HEK293 (cell line): ENCODE measurements around the gene BMP4.

Experiments
- CTCF ChIA-PET: fragments of 350-600 bp; formaldehyde crosslinking; extraction: SDS; loops from one replicate; lab custom pipeline; 2021; ENCODE audit warnings: antibody characterized with exemption; lab: Yijun Ruan, JAX
- POLR2A ChIA-PET: fragments of 300-600 bp; formaldehyde crosslinking; extraction: SDS; loops from one replicate; lab custom pipeline; 2020; ENCODE audit warnings: antibody characterized with exemption, inconsistent platforms; lab: Yijun Ruan, JAX
- H3K27ac ChIP-seq: fragments of 200-500 bp; sonication (Bioruptor generic); 2 replicates; pipeline ENCODE4 v1.5.1; 2014; ENCODE audit warnings: low read depth, low read length, control low read depth, inconsistent platforms; ENCODE audit errors: extremely low read depth
- H3K36me3 ChIP-seq, 2 experiments: fragments of 200-500 bp in 1 of 2; sonication (Bioruptor generic) in 1 of 2; 1 replicate in 1 of 2; 2 replicates in 1 of 2; pipeline ENCODE4 v1.5.1; 2014 to 2017; ENCODE audit warnings: inconsistent platforms in 2 of 2, low read length in 2 of 2; ENCODE audit not compliant: control insufficient read depth in 2 of 2, insufficient read depth in 1 of 2
- H3K4me1 ChIP-seq: fragments of 200-500 bp; sonication (Bioruptor generic); 2 replicates; pipeline ENCODE4 v1.5.1; 2014; ENCODE audit warnings: mild to moderate bottlenecking, low read length, inconsistent platforms; ENCODE audit not compliant: control insufficient read depth, insufficient read depth
- H3K4me3 ChIP-seq: 2 replicates; pipeline ENCODE4 v1.5.1; 2011; ENCODE audit warnings: low read depth, mild to moderate bottlenecking, control low read depth, low read length, moderate library complexity
- H3K9me3 ChIP-seq: fragments of 200-500 bp; sonication (Bioruptor generic); 2 replicates; pipeline ENCODE4 v1.5.1; 2014; ENCODE audit warnings: low read depth, low read length, inconsistent platforms; ENCODE audit not compliant: control insufficient read depth, insufficient read depth
- GLIS1 ChIP-seq: fragments of 450-650 bp; formaldehyde crosslinking; IDR thresholded peaks from 2 replicates; pipeline ENCODE4 v1.5.1; 2016; ENCODE audit warnings: missing biosample characterization, missing genetic modification characterization
- HOXA7 ChIP-seq: sonication (generic); formaldehyde crosslinking; IDR thresholded peaks from 2 replicates; pipeline ENCODE4 v1.8.1; 2022; ENCODE audit warnings: missing genetic modification reagents, borderline replicate concordance
- OVOL3 ChIP-seq: fragments of 450-650 bp; formaldehyde crosslinking; IDR thresholded peaks from 2 replicates; pipeline ENCODE4 v1.5.1; 2016; ENCODE audit warnings: missing biosample characterization, missing genetic modification characterization
- PATZ1 ChIP-seq: fragments of 450-650 bp; formaldehyde crosslinking; IDR thresholded peaks from 2 replicates; pipeline ENCODE4 v1.5.1; 2016; ENCODE audit warnings: missing biosample characterization, missing genetic modification characterization
- PRDM10 ChIP-seq: fragments of 450-650 bp; formaldehyde crosslinking; IDR thresholded peaks from 2 replicates; pipeline ENCODE4 v1.5.1; 2016; ENCODE audit warnings: missing biosample characterization, missing genetic modification characterization
- REPIN1 ChIP-seq: fragments of 450-650 bp; formaldehyde crosslinking; IDR thresholded peaks from 2 replicates; pipeline ENCODE4 v1.5.1; 2017; ENCODE audit warnings: missing biosample characterization, missing genetic modification characterization, low read depth
- SP2 ChIP-seq: fragments of 450-650 bp; formaldehyde crosslinking; IDR thresholded peaks from 2 replicates; pipeline ENCODE4 v1.5.1; 2016; ENCODE audit warnings: missing biosample characterization, missing genetic modification characterization
- TRIM28 ChIP-seq: IDR thresholded peaks from 2 replicates; pipeline ENCODE4 v1.6.1; 2011; ENCODE audit warnings: low read length, control low read depth, borderline replicate concordance
- ZIC2 ChIP-seq: fragments of 450-650 bp; formaldehyde crosslinking; IDR thresholded peaks from 2 replicates; pipeline ENCODE4 v1.5.1; 2016; ENCODE audit warnings: missing biosample characterization, missing genetic modification characterization
- ZNF280D ChIP-seq: fragments of 450-650 bp; formaldehyde crosslinking; IDR thresholded peaks from 2 replicates; pipeline ENCODE4 v1.5.1; 2016; ENCODE audit warnings: missing biosample characterization, missing genetic modification characterization
- ZNF292 ChIP-seq: fragments of 450-650 bp; formaldehyde crosslinking; IDR thresholded peaks from 2 replicates; pipeline ENCODE4 v1.5.1; 2016; ENCODE audit warnings: low read depth, missing biosample characterization, missing genetic modification characterization, borderline replicate concordance
- ZNF302 ChIP-seq: fragments of 450-650 bp; formaldehyde crosslinking; IDR thresholded peaks from 2 replicates; pipeline ENCODE4 v1.5.1; 2016; ENCODE audit warnings: missing biosample characterization, missing genetic modification characterization, low read depth
- ZNF391 ChIP-seq: fragments of 450-650 bp; formaldehyde crosslinking; IDR thresholded peaks from 2 replicates; pipeline ENCODE4 v1.5.1; 2016; ENCODE audit warnings: low read depth, missing biosample characterization, missing genetic modification characterization, borderline replicate concordance
- ZNF394 ChIP-seq: fragments of 450-650 bp; formaldehyde crosslinking; IDR thresholded peaks from 2 replicates; pipeline ENCODE4 v1.5.1; 2016; ENCODE audit warnings: missing biosample characterization, missing genetic modification characterization, mild to moderate bottlenecking, moderate library complexity, borderline replicate concordance
- ZNF423 ChIP-seq: fragments of 450-650 bp; formaldehyde crosslinking; IDR thresholded peaks from 2 replicates; pipeline ENCODE4 v1.5.1; 2016; ENCODE audit warnings: missing biosample characterization, missing genetic modification characterization
- ZNF433 ChIP-seq: fragments of 450-650 bp; formaldehyde crosslinking; IDR thresholded peaks from 2 replicates; pipeline ENCODE4 v1.5.1; 2016; ENCODE audit warnings: missing biosample characterization, missing genetic modification characterization, low read depth
- ZNF561 ChIP-seq: fragments of 450-650 bp; IDR thresholded peaks from 2 replicates; pipeline ENCODE4 v1.5.1; 2018; ENCODE audit warnings: missing biosample characterization, missing genetic modification characterization, borderline replicate concordance
- ZNF621 ChIP-seq: fragments of 450-650 bp; formaldehyde crosslinking; IDR thresholded peaks from 2 replicates; pipeline ENCODE4 v1.5.1; 2017; ENCODE audit warnings: missing biosample characterization, missing genetic modification characterization
- ZNF645 ChIP-seq: fragments of 450-650 bp; formaldehyde crosslinking; IDR thresholded peaks from 2 replicates; pipeline ENCODE4; 2016; ENCODE audit warnings: missing biosample characterization, missing genetic modification characterization
- ZNF76 ChIP-seq: fragments of 450-650 bp; formaldehyde crosslinking; IDR thresholded peaks from 2 replicates; pipeline ENCODE4; 2016; ENCODE audit warnings: low read depth, missing biosample characterization, missing genetic modification characterization, borderline replicate concordance
- ZNF768 ChIP-seq: fragments of 450-650 bp; formaldehyde crosslinking; IDR thresholded peaks from 2 replicates; pipeline ENCODE4 v1.5.1; 2018; ENCODE audit warnings: missing biosample characterization, mild to moderate bottlenecking, missing genetic modification characterization
- ZSCAN18 ChIP-seq: fragments of 450-650 bp; formaldehyde crosslinking; IDR thresholded peaks from 2 replicates; pipeline ENCODE4 v1.5.1; 2016; ENCODE audit warnings: missing biosample characterization, missing genetic modification characterization

The BMP4 gene

GRCh38 chr14:53996041-53996440 lies 39.4 kb upstream of the BMP4 start (continued):
- TF ChIP-seq ZNF561 (tag by site-specific recombination) (no peak), ZNF292 (tag by site-specific recombination) (no peak), ZNF645 (tag by site-specific recombination) (no peak), PRDM10 (tag by site-specific recombination) (no peak)

GRCh38 chr14:53993920-53994607 lies 37.4 kb upstream of the BMP4 start:
- no peaks in the 10 kb centered on the region for H3K36me3 ChIP-seq
- ChIA-PET CTCF (no interaction called here), POLR2A (no interaction called here)
- no peak overlapping the region for H3K4me3 ChIP-seq
- H3K27ac ChIP-seq, result no peak overlapping the region
- no peaks in the 10 kb centered on the region for H3K9me3 ChIP-seq
- TF ChIP-seq ZNF423 (tag by site-specific recombination) (no peak), ZNF391 (tag by site-specific recombination) (no peak), ZNF768 (no peak), SP2 (no peak)
- TF ChIP-seq, all 188 proteins: peak for 0
- no peaks in the 10 kb centered on the region for H3K4me1 ChIP-seq

GRCh38 chr14:53990978-53991377 lies 34.4 kb upstream of the BMP4 start:
- Histone ChIP-seq H3K4me1 (no peaks in the 10 kb centered on the region), H3K4me3 (no peak overlapping the region), H3K27ac (no peak overlapping the region), H3K36me3 (no peaks in the 10 kb centered on the region), H3K9me3 (no peaks in the 10 kb centered on the region)
- TF ChIP-seq REPIN1 (tag by site-specific recombination), result no peak
- no peak for TF ChIP-seq TRIM28
- no peak for TF ChIP-seq ZNF302 (tag by site-specific recombination)
- no peak for TF ChIP-seq ZNF280D (tag by site-specific recombination)
- no peak for TF ChIP-seq HOXA7 (CRISPR knock-in tag)
- TF ChIP-seq ZNF621 (tag by site-specific recombination), result no peak
- TF ChIP-seq ZNF394 (tag by site-specific recombination), result no peak
- no peak for TF ChIP-seq ZNF76 (tag by site-specific recombination)
- no peak for TF ChIP-seq ZSCAN18 (tag by site-specific recombination)
- no peak for TF ChIP-seq ZIC2 (tag by site-specific recombination)
- TF ChIP-seq GLIS1 (tag by site-specific recombination), result no peak
- no peak for TF ChIP-seq PATZ1 (tag by site-specific recombination)
- TF ChIP-seq ZNF433 (tag by site-specific recombination), result no peak
- TF ChIP-seq OVOL3 (tag by site-specific recombination), result no peak
- ChIA-PET CTCF (no interaction called here), POLR2A (no interaction called here)
